GM19468 (cell line): Measurements from ENCODE around the gene AP3D1.

Experiments
- ATAC-seq: cut with Tn5 transposase; IDR thresholded peaks from one replicate; pipeline ENCODE4 v1.9.1; 2021; ENCODE audit warnings: mild to moderate bottlenecking, moderate library complexity, moderate number of reproducible peaks; ENCODE audit not compliant: unreplicated experiment; ENCODE audit errors: extremely low read depth

AP3D1 gene

GRCh38 chr19:2051773-2052704 lies 99.3 kb downstream of the AP3D1 start:
- no peak for ATAC-seq

- peak; percentile 27 for ATAC-seq
Observed at GRCh38 chr19:2050991-2051772, 100.2 kb downstream of the AP3D1 start, which contains the start of gene MKNK2. Gene MKNK2 (minus strand): TSS chr19:2051244. CDS start chr19:2050851, 393 bp downstream.
